Activated CD4-positive, alpha-beta T cell treated with anti-CD3 and anti-CD28 coated beads, Interleukin-2, amount 50 U/mL, for 24 hours (primary cell): ENCODE measurements around the gene TNFRSF13B.
"Not testable (repeated sequence)": the region's sequence is repeated elsewhere in the genome, so short reads cannot be mapped to it uniquely, and the experiment has no call there.

Experiments
- DNase-seq, 2 donors: peaks; one replicate each; pipeline ENCODE4 v3.0.0-alpha.2; 2020; ENCODE audit warnings: low read depth in 1 of 2, low spot score in 1 of 2

TNFRSF13B gene

GRCh38 chr17:16971458-16972338 is at the start of gene TNFRSF13B:
TSS of gene TNFRSF13B (minus strand) at chr17:16972118. CDS start at chr17:16972075, 43 bp downstream.
- DNase-seq: no peak

GRCh38 chr17:17021194-17021863 is 49.4 kb upstream of the TNFRSF13B start:
- no peak for DNase-seq

GRCh38 chr17:17020821-17021193 is 48.9 kb upstream of the TNFRSF13B start:
- no peak for DNase-seq

GRCh38 chr17:17019891-17020456 is 48.1 kb upstream of the TNFRSF13B start:
- DNase-seq: no peak

GRCh38 chr17:17019430-17019762 is 47.5 kb upstream of the TNFRSF13B start:
- no peak for DNase-seq

- no peak for DNase-seq
Observed at GRCh38 chr17:17018612-17019429, 46.9 kb upstream of the TNFRSF13B start.

- no peak for DNase-seq
Observed at GRCh38 chr17:17018021-17018441, 46.1 kb upstream of the TNFRSF13B start.

- DNase-seq: no peak
Observed at GRCh38 chr17:17017343-17018014, 45.6 kb upstream of the TNFRSF13B start.

- DNase-seq: peak in 1 of 2 donors; percentile 12
Observed at GRCh38 chr17:17016199-17017197, 44.6 kb upstream of the TNFRSF13B start.

- no peak for DNase-seq
Observed at GRCh38 chr17:17015230-17015629, 43.3 kb upstream of the TNFRSF13B start.

GRCh38 chr17:17014748-17015124 is 42.8 kb upstream of the TNFRSF13B start:
- DNase-seq: not testable (repeated sequence)

GRCh38 chr17:17013828-17014747 is 42.2 kb upstream of the TNFRSF13B start:
- DNase-seq: not testable (repeated sequence)

GRCh38 chr17:17011043-17011907 is 39.4 kb upstream of the TNFRSF13B start:
- DNase-seq: not testable (repeated sequence)

GRCh38 chr17:17010545-17011034 is 38.7 kb upstream of the TNFRSF13B start:
- not testable (repeated sequence) for DNase-seq

- DNase-seq: not testable (repeated sequence)
Observed at GRCh38 chr17:17009972-17010371, 38.1 kb upstream of the TNFRSF13B start.

GRCh38 chr17:17008621-17009397 is 36.9 kb upstream of the TNFRSF13B start:
- DNase-seq: not testable (repeated sequence)
